ENCODE measurements around the gene SH3D19. TPM values are rescaled to one million over a fixed set of nuclear protein-coding genes. Genes with fewer than 3 reads are reported as not detected.
A peak's percentile ranks its signal among the peaks of the same experiment; 100 is the strongest.

The SH3D19 gene, protein sequence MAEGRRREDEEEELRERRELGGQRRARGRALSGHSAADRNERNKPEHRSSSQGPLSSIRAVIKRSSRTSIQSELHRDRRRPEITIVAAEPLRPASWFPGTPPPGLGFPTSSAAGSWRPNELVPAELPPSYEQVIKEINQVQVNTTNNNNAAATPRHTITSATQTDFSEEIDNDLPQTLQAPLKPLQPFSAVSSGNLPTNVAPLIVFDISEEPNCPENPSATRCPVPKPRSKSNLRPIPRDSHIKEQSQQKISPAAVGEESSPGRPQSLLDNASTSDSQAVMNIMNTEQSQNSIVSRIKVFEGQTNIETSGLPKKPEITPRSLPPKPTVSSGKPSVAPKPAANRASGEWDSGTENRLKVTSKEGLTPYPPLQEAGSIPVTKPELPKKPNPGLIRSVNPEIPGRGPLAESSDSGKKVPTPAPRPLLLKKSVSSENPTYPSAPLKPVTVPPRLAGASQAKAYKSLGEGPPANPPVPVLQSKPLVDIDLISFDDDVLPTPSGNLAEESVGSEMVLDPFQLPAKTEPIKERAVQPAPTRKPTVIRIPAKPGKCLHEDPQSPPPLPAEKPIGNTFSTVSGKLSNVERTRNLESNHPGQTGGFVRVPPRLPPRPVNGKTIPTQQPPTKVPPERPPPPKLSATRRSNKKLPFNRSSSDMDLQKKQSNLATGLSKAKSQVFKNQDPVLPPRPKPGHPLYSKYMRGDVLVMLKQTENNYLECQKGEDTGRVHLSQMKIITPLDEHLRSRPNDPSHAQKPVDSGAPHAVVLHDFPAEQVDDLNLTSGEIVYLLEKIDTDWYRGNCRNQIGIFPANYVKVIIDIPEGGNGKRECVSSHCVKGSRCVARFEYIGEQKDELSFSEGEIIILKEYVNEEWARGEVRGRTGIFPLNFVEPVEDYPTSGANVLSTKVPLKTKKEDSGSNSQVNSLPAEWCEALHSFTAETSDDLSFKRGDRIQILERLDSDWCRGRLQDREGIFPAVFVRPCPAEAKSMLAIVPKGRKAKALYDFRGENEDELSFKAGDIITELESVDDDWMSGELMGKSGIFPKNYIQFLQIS
- total RNA-seq (2013), result 0.60 TPM
- polyA plus RNA-seq, result not detected
- polyA minus RNA-seq, result not detected in 2 replicates
- 0.07 to 2.9 (median 0.34) reads per million in 11 experiments for total RNA-seq

DNA sequence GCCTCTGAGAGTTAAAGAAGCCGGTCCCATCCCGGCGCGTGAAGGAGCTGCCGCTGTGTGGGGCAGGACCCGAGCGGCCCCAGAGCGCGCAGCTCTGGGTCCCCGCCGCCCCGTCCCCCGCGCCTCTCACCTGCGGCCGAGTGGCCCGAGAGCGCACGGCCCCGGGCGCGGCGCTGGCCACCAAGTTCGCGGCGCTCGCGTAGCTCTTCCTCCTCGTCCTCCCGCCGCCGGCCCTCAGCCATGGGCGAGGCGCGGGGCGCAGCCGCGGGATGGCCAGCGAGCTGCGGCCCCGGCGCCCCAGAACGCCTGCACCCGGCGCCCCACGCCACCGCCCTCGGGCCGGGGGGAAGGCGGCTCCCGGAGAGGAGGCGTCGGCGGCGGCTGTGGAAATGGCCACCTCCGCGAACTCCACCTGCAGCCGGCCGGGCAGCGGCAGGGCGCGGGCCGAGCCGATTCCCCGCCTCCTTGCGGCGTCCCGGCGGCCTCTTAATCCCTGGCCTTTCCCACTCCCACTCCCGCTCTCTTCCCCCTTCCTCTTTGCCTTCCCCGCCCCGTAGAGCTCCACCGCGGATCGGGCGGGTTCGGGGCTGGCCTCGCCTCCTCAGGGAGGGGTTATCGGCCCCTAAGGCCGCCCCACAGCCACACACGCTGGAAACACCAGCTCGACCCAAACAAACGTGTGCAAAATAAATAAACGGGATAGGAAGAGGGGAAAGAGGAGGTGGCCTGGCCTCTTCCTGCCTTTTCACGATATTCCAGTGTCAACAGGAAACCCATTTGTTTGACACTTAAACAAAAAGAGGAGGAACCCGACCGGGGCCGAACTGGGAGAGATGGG lies at the start of gene SH3D19:
Gene SH3D19, minus strand, starts transcription at position 495 of the 838 bp plus-strand sequence. Its CDS starts 253 bp downstream, at position 242.
- Histone ChIP-seq H2AFZ (ENCODE audit: insufficient read depth, low read depth, low read length, poor library complexity, severe bottlenecking) (peak within 1 kb of the TSS; percentile 44), H3K4me1 (ENCODE audit: control insufficient read depth in 1 of 2, insufficient read depth in 2 of 2, low read length in 2 of 2) (peaks cover 0 to 10% of the 10 kb centered on the region in 2 donors), H3K79me2 (ENCODE audit: insufficient read depth, low read length) (no peaks in the 10 kb centered on the region), H3K9ac (ENCODE audit: insufficient read depth, low read length, poor library complexity, severe bottlenecking) (no peak within 1 kb of the TSS), H3K4me2 (replicated peaks; ENCODE audit: extremely low read depth, low read length, poor library complexity, severe bottlenecking) (peak within 1 kb of the TSS; percentile 43), H3K27ac (ENCODE audit: low read depth in 1 of 2, low read length in 2 of 2) (no peak within 1 kb of the TSS), H3K36me3 (replicated peaks in 1 of 2; ENCODE audit: control insufficient read depth in 1 of 2, insufficient read depth in 2 of 2, low read length in 2 of 2) (no peaks in the 10 kb centered on the region), H3K9me3 (replicated peaks in 1 of 2; ENCODE audit: control insufficient read depth in 1 of 2, insufficient read depth in 1 of 2, low read length in 2 of 2) (peaks cover 0 to 16% of the 10 kb centered on the region in 2 donors), H4K20me1 (ENCODE audit: insufficient read depth, low read length) (no peaks in the 10 kb centered on the region), H3K4me3 (replicated peaks in 1 of 3; ENCODE audit: low read depth in 2 of 3, low read length in 3 of 3) (no peak within 1 kb of the TSS), H3K27me3 (ENCODE audit: control insufficient read depth in 2 of 2, insufficient read depth in 2 of 2, low read length in 2 of 2) (peaks cover 43 to 52% of the 10 kb centered on the region in 2 donors)
- peaks cover 0 to 13% (median 8%) of the 10 kb centered on the region in 7 donors for H3K9me3 Mint-ChIP-seq
- H3K36me3 Mint-ChIP-seq, result no peaks in the 10 kb centered on the region
- peaks cover 43 to 67% (median 50%) of the 10 kb centered on the region in 3 donors for H3K27me3 Mint-ChIP-seq (ENCODE audit: low read depth in 3 of 3)
- DNase-seq, result no peak
- H3K4me3 Mint-ChIP-seq, result peak within 1 kb of the TSS; percentile 50 to 88
- H3K4me1 Mint-ChIP-seq, result peaks cover 7% of the 10 kb centered on the region
- no peak for TF ChIP-seq CTCF (IDR thresholded peaks at IDR 0.05)
- intact Hi-C loops (cut with micrococcal nuclease), result no loop called here
- peak within 1 kb of the TSS in 1 of 7 donors; percentile 77 for H3K27ac Mint-ChIP-seq
- WGBS (ENCODE audit: insufficient coverage), result 1% methylated on average over 78 of the region's 88 CpGs

Data from CD14-positive monocyte (primary cell).